ENCODE data around the gene LASP1. TPM values are rescaled to one million over a fixed set of nuclear protein-coding genes. Genes with fewer than 3 reads are reported as not detected.

LASP1 gene
- polyA plus RNA-seq, 1 donor from 2014 or later, result 56.3 TPM

DNA sequence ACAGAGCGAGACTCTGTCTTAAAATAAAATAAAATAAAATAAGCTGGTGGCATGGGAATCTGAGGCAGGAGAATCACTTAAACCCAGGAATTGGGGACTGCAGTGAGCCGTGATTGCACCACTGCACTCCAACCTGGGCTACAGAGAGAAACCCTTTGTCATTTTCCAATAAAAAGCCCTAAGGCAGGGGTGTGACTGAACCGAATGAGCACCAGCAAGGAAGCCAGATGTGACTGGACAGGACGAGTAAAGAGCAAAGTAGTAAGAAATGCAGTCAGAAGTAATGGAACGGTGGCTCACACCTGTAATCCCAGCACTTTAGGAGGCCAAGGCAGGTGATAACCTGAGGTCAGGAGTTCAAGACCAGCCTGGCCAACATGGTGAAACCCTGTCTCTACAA lies 12.6 kb upstream of the LASP1 start:
- H2AFZ ChIP-seq (ENCODE audit: low read depth, low read length), result no peak overlapping the region

DNA sequence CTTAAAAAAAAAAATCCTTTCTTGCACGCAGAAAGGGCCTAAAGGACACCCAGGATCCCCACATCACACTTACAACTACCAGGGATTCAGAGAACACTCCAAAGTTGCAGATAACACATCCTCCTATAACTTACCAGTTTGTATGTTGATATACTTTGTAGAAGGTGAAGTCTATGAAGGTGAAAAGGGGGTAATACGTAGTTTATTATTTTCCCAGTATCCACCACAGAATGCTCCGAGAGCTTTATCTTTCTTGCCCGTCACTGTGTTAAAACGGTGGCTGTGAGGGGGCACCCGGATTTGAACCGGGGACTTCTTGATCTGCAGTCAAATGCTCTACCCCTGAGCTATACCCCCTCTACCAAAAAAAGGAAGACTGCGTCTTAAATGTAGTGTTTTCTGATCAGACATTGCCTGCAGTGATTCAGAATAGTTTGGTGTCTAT lies 8.4 kb upstream of the LASP1 start:
- no peak overlapping the region for H3K4me3 ChIP-seq (ENCODE audit: low read length)
- H3K9me2 ChIP-seq (ENCODE audit: insufficient read depth, low read length), result no peaks in the 10 kb centered on the region
- H3K9me3 ChIP-seq (ENCODE audit: low read length), result no peaks in the 10 kb centered on the region
- no peaks in the 10 kb centered on the region for H4K20me1 ChIP-seq (ENCODE audit: insufficient read depth)
- H3K9ac ChIP-seq (ENCODE audit: low read length), result no peak overlapping the region
- H3K4me2 ChIP-seq (ENCODE audit: low read length), result no peak overlapping the region
- H3K27ac ChIP-seq (ENCODE audit: low read length), result no peak overlapping the region
- H2AFZ ChIP-seq (ENCODE audit: low read depth, low read length), result no peak overlapping the region
- H3K27me3 ChIP-seq (ENCODE audit: insufficient read depth, low read depth, low read length), result no peaks in the 10 kb centered on the region
- no peaks in the 10 kb centered on the region for H3K79me2 ChIP-seq (replicated peaks; ENCODE audit: insufficient read depth, low read length)
- TF ChIP-seq EZH2 (IDR thresholded peaks at IDR 0.05; ENCODE audit: borderline replicate concordance, insufficient read depth, low read length, poor library complexity, severe bottlenecking), result no peak
- no peak for TF ChIP-seq TAF1 (IDR thresholded peaks at IDR 0.05; ENCODE audit: low read depth)
- TF ChIP-seq, protein P1, sequence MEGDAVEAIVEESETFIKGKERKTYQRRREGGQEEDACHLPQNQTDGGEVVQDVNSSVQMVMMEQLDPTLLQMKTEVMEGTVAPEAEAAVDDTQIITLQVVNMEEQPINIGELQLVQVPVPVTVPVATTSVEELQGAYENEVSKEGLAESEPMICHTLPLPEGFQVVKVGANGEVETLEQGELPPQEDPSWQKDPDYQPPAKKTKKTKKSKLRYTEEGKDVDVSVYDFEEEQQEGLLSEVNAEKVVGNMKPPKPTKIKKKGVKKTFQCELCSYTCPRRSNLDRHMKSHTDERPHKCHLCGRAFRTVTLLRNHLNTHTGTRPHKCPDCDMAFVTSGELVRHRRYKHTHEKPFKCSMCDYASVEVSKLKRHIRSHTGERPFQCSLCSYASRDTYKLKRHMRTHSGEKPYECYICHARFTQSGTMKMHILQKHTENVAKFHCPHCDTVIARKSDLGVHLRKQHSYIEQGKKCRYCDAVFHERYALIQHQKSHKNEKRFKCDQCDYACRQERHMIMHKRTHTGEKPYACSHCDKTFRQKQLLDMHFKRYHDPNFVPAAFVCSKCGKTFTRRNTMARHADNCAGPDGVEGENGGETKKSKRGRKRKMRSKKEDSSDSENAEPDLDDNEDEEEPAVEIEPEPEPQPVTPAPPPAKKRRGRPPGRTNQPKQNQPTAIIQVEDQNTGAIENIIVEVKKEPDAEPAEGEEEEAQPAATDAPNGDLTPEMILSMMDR (IDR thresholded peaks at IDR 0.05; ENCODE audit: poor library complexity, severe bottlenecking), result no peak
- TF ChIP-seq MXI1 (conservative IDR thresholded peaks at IDR 0.05; ENCODE audit: poor library complexity, severe bottlenecking), result no peak
- TF ChIP-seq EP300 (conservative IDR thresholded peaks at IDR 0.05; ENCODE audit: poor library complexity, severe bottlenecking), result no peak
- TF ChIP-seq, protein P2, sequence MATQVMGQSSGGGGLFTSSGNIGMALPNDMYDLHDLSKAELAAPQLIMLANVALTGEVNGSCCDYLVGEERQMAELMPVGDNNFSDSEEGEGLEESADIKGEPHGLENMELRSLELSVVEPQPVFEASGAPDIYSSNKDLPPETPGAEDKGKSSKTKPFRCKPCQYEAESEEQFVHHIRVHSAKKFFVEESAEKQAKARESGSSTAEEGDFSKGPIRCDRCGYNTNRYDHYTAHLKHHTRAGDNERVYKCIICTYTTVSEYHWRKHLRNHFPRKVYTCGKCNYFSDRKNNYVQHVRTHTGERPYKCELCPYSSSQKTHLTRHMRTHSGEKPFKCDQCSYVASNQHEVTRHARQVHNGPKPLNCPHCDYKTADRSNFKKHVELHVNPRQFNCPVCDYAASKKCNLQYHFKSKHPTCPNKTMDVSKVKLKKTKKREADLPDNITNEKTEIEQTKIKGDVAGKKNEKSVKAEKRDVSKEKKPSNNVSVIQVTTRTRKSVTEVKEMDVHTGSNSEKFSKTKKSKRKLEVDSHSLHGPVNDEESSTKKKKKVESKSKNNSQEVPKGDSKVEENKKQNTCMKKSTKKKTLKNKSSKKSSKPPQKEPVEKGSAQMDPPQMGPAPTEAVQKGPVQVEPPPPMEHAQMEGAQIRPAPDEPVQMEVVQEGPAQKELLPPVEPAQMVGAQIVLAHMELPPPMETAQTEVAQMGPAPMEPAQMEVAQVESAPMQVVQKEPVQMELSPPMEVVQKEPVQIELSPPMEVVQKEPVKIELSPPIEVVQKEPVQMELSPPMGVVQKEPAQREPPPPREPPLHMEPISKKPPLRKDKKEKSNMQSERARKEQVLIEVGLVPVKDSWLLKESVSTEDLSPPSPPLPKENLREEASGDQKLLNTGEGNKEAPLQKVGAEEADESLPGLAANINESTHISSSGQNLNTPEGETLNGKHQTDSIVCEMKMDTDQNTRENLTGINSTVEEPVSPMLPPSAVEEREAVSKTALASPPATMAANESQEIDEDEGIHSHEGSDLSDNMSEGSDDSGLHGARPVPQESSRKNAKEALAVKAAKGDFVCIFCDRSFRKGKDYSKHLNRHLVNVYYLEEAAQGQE (IDR thresholded peaks at IDR 0.05; ENCODE audit: borderline replicate concordance), result no peak
- TF ChIP-seq RAD21 (conservative IDR thresholded peaks at IDR 0.05), result no peak
- TF ChIP-seq SMC3 (conservative IDR thresholded peaks at IDR 0.05; ENCODE audit: poor library complexity), result no peak
- no peak for TF ChIP-seq POLR2AphosphoS5 (IDR thresholded peaks at IDR 0.05)
- H3F3A ChIP-seq (ENCODE audit: insufficient read depth, low read length, poor library complexity, severe bottlenecking), result no peaks in the 10 kb centered on the region
- H3K36me3 ChIP-seq (ENCODE audit: insufficient read depth, low read length), result no peaks in the 10 kb centered on the region

More for the DNA sequence above, 12.6 kb upstream of the LASP1 start:
- H3K9me3 ChIP-seq (ENCODE audit: low read length), result no peaks in the 10 kb centered on the region
- no peaks in the 10 kb centered on the region for H3K27me3 ChIP-seq (ENCODE audit: insufficient read depth, low read depth, low read length)
- no peak overlapping the region for H3K4me2 ChIP-seq (ENCODE audit: low read length)
- no peak overlapping the region for H3K27ac ChIP-seq (ENCODE audit: low read length)
- TF ChIP-seq EP300 (conservative IDR thresholded peaks at IDR 0.05; ENCODE audit: poor library complexity, severe bottlenecking), result no peak
- no peak for TF ChIP-seq RAD21 (conservative IDR thresholded peaks at IDR 0.05)
- TF ChIP-seq SMC3 (conservative IDR thresholded peaks at IDR 0.05; ENCODE audit: poor library complexity), result no peak
- TF ChIP-seq POLR2AphosphoS5 (IDR thresholded peaks at IDR 0.05), result no peak
- no peak overlapping the region for H3K4me3 ChIP-seq (ENCODE audit: low read length)
- H3K9me2 ChIP-seq (ENCODE audit: insufficient read depth, low read length), result no peaks in the 10 kb centered on the region
- H3K36me3 ChIP-seq (ENCODE audit: insufficient read depth, low read length), result peaks cover 2% of the 10 kb centered on the region
- H3K9ac ChIP-seq (ENCODE audit: low read length), result no peak overlapping the region
- peaks cover 10% of the 10 kb centered on the region for H3K79me2 ChIP-seq (replicated peaks; ENCODE audit: insufficient read depth, low read length)
- no peaks in the 10 kb centered on the region for H3F3A ChIP-seq (ENCODE audit: insufficient read depth, low read length, poor library complexity, severe bottlenecking)
- no peaks in the 10 kb centered on the region for H4K20me1 ChIP-seq (ENCODE audit: insufficient read depth)

Measured in neural cell (in vitro differentiated cells).